B cell (primary cell): ENCODE data around the gene EPHB1. TPM values are rescaled to one million over a fixed set of nuclear protein-coding genes. Genes with fewer than 3 reads are reported as not detected.

Source experiments
- ATAC-seq: fragments of 200-7000 bp; cut with Tn5 transposase; one replicate; pipeline ENCODE4 v1.10.0; 2021; ENCODE audit warnings: low read depth, mild to moderate bottlenecking, moderate number of reproducible peaks, moderate library complexity
- CTCF ChIA-PET: fragments of 350-600 bp; sonication (Branson Sonifier 250); formaldehyde crosslinking; loops from one replicate; lab custom pipeline; 2021; ENCODE audit warnings: antibody characterized with exemption, inconsistent platforms; lab: Charles Lee
- POLR2A ChIA-PET: fragments of 350-600 bp; sonication (Branson Sonifier 250); formaldehyde crosslinking; loops from one replicate; lab custom pipeline; 2021; ENCODE audit warnings: antibody characterized with exemption; lab: Charles Lee
- DNase-seq: peaks from one replicate; pipeline ENCODE4 v3.0.0; 2013
- H2AFZ ChIP-seq: 2 replicates; pipeline ENCODE4 v1.6.1; 2012; ENCODE audit warnings: mild to moderate bottlenecking, low read depth, low read length; ENCODE audit not compliant: insufficient read depth, poor library complexity, severe bottlenecking
- H3K27ac ChIP-seq, 2 donors: 1 replicate in 1 of 2; 2 replicates in 1 of 2; pipeline ENCODE4 v1.5.1; 2012 to 2013; ENCODE audit warnings: low read length in 2 of 2, mild to moderate bottlenecking in 2 of 2, moderate library complexity in 1 of 2
- H3K27me3 ChIP-seq, 4 experiments: fragments of 200-600 bp in 1 of 4; sonication (generic) in 1 of 4; replicated peaks in 1 of 4; 1 replicate in 2 of 4; 2 replicates in 2 of 4; pipeline versions ENCODE4 v1.6.1 to v1.7.0; 2013 to 2016; ENCODE audit warnings: low read length in 3 of 4, mild to moderate bottlenecking in 2 of 4, mixed read lengths in 1 of 4, moderate library complexity in 1 of 4; ENCODE audit not compliant: insufficient read depth in 4 of 4, control insufficient read depth in 3 of 4; ENCODE audit errors: control extremely low read depth in 1 of 4
- H3K36me3 ChIP-seq, 2 experiments: replicated peaks in 1 of 2; 1 replicate in 1 of 2; 2 replicates in 1 of 2; pipeline versions ENCODE4 v1.6.1 to v1.7.1; 2013; ENCODE audit warnings: low read length in 1 of 2; ENCODE audit not compliant: insufficient read depth in 2 of 2, control insufficient read depth in 1 of 2; ENCODE audit errors: control extremely low read depth in 1 of 2, extremely low read depth in 1 of 2
- H3K4me1 ChIP-seq, 2 donors: fragments of 200-600 bp in 1 of 2; sonication (generic) in 1 of 2; 1 replicate in 1 of 2; 2 replicates in 1 of 2; pipeline versions ENCODE4 v1.5.1 to v1.6.1; 2013 to 2017; ENCODE audit warnings: low read length in 2 of 2; ENCODE audit not compliant: control insufficient read depth in 2 of 2, insufficient read depth in 2 of 2
- H3K4me2 ChIP-seq: replicated peaks from 2 replicates; pipeline ENCODE3; 2012; ENCODE audit warnings: mild to moderate bottlenecking, low read depth, low read length; ENCODE audit not compliant: poor library complexity, severe bottlenecking
- H3K4me3 ChIP-seq, 5 experiments: fragments of 200-600 bp in 1 of 5; sonication (generic) in 1 of 5; 1 replicate in 3 of 5; 2 replicates in 2 of 5; pipeline versions ENCODE4 v1.5.1 to v1.7.0; 2011 to 2016; ENCODE audit warnings: low read length in 4 of 5, mild to moderate bottlenecking in 4 of 5, low read depth in 2 of 5, control low read depth in 1 of 5, moderate library complexity in 1 of 5; ENCODE audit not compliant: insufficient read depth in 1 of 5; ENCODE audit errors: control extremely low read depth in 1 of 5, extremely low read depth in 1 of 5
- H3K79me2 ChIP-seq: fragments of 200-600 bp; sonication (generic); one replicate; pipeline ENCODE4 v1.6.0; 2016; ENCODE audit warnings: low read length; ENCODE audit not compliant: control insufficient read depth, insufficient read depth
- H3K9ac ChIP-seq: fragments of 200-600 bp; sonication (generic); 2 replicates; pipeline ENCODE4 v1.6.1; 2017; ENCODE audit warnings: mild to moderate bottlenecking, low read length, moderate library complexity
- H3K9me3 ChIP-seq, 3 donors: one replicate each; pipeline versions ENCODE4 v1.6.1 to v1.7.1; 2013; ENCODE audit warnings: low read length in 2 of 3; ENCODE audit not compliant: control insufficient read depth in 2 of 3, insufficient read depth in 1 of 3; ENCODE audit errors: control extremely low read depth in 1 of 3
- H4K20me1 ChIP-seq: 2 replicates; pipeline ENCODE4 v1.6.0; 2012; ENCODE audit warnings: mild to moderate bottlenecking, low read length; ENCODE audit not compliant: insufficient read depth, control insufficient read depth, poor library complexity, severe bottlenecking
- H3K27ac Mint-ChIP-seq: one replicate; pipeline ENCODE4 v1.8.0; 2021; ENCODE audit warnings: mixed read lengths
- H3K27me3 Mint-ChIP-seq: one replicate; pipeline ENCODE4 v1.8.0; 2021; ENCODE audit warnings: mixed read lengths
- H3K4me1 Mint-ChIP-seq: one replicate; pipeline ENCODE4 v1.8.0; 2021; ENCODE audit warnings: mixed read lengths
- H3K4me3 Mint-ChIP-seq: one replicate; pipeline ENCODE4 v1.8.0; 2021; ENCODE audit warnings: mixed read lengths
- H3K9me3 Mint-ChIP-seq: one replicate; pipeline ENCODE4 v1.8.0; 2022; ENCODE audit warnings: mixed read lengths; ENCODE audit not compliant: insufficient read depth
- CTCF ChIP-seq: fragments of 200-600 bp; IDR thresholded peaks from one replicate; pipeline ENCODE4 v1.8.0; 2022; ENCODE audit warnings: antibody characterized with exemption, mild to moderate bottlenecking
- EZH2 ChIP-seq: IDR thresholded peaks from 2 replicates; pipeline ENCODE4 v1.6.1; 2012; ENCODE audit warnings: borderline replicate concordance, low read depth, mild to moderate bottlenecking, moderate library complexity, low read length; ENCODE audit not compliant: insufficient read depth, poor library complexity, severe bottlenecking
- WGBS: methylation state at CpG from one replicate; pipeline ENCODE4 v1.1.5; 2013; ENCODE audit warnings: missing lambda C conversion rate; ENCODE audit not compliant: insufficient coverage; 5-methylcytosine and 5-hydroxymethylcytosine counted together
- intact Hi-C: fragments of 100-400 bp; cut with micrococcal nuclease; formaldehyde crosslinking; loops from one replicate; pipeline ENCODE4 v1.10.0; 2022
- polyA plus RNA-seq: library from polyadenylated mRNA; depleted of rRNA; stranded (reverse); fragments of >200 nt; gene quantifications from 2 replicates; pipeline ENCODE4 v1.2.3, GENCODE V29; 2012
- total RNA-seq, 2 donors: library from RNA; stranded (reverse); fragments of 120-200 nt in 1 of 2; gene quantifications; 1 replicate in 1 of 2; 2 replicates in 1 of 2; pipeline versions ENCODE4 v1.2.3 to v1.2.4, GENCODE V29; 2013 to 2022

The EPHB1 gene
- total and polyA plus RNA-seq, 2 donors (not counting 1 experiment from before 2014, with no cell fraction given), result 0.01 TPM; not detected in 1

- no peak overlapping the region for H2AFZ ChIP-seq
- ATAC-seq (no peak), DNase-seq (no peak)
- no peak overlapping the region for H3K4me3 Mint-ChIP-seq
- ChIA-PET CTCF (interaction anchor here (0.7 to 1.5 kb wide), 2 partner anchors 32 to 35 kb away, joined by 3 read pairs; no protein-coding TSS in a partner anchor), POLR2A (no interaction called here)
- no peaks in the 10 kb centered on the region for H3K4me1 Mint-ChIP-seq
- intact Hi-C loops, result no loop called here
- H3K27ac ChIP-seq, result no peak overlapping the region
- peaks cover 18% of the 10 kb centered on the region for H3K27me3 Mint-ChIP-seq
- H3K9ac ChIP-seq, result no peak overlapping the region
- no peaks in the 10 kb centered on the region for H3K36me3 ChIP-seq
- no peak overlapping the region for H3K4me2 ChIP-seq
- H3K4me3 ChIP-seq, result no peak overlapping the region
- H3K4me1 ChIP-seq, result no peaks in the 10 kb centered on the region
- H3K79me2 ChIP-seq, result no peaks in the 10 kb centered on the region
- WGBS, result 85% methylated on average over 6 of the region's 8 CpGs
- H4K20me1 ChIP-seq, result no peaks in the 10 kb centered on the region
- H3K27me3 ChIP-seq, result no peaks in the 10 kb centered on the region
- TF ChIP-seq CTCF (no peak), EZH2 (no peak)
- no peaks in the 10 kb centered on the region for H3K9me3 ChIP-seq
- no peak overlapping the region for H3K27ac Mint-ChIP-seq
- no peaks in the 10 kb centered on the region for H3K9me3 Mint-ChIP-seq
Measured at GRCh38 chr3:134761213-134761612, 33.8 kb upstream of the EPHB1 start.

- Histone ChIP-seq H3K79me2 (no peaks in the 10 kb centered on the region), H4K20me1 (no peaks in the 10 kb centered on the region), H3K27ac (no peak overlapping the region), H2AFZ (no peak overlapping the region), H3K9me3 (no peaks in the 10 kb centered on the region), H3K4me2 (no peak overlapping the region), H3K4me1 (no peaks in the 10 kb centered on the region), H3K36me3 (no peaks in the 10 kb centered on the region), H3K9ac (no peak overlapping the region), H3K4me3 (no peak overlapping the region), H3K27me3 (no peaks in the 10 kb centered on the region)
- H3K4me1 Mint-ChIP-seq, result no peaks in the 10 kb centered on the region
- H3K9me3 Mint-ChIP-seq, result no peaks in the 10 kb centered on the region
- intact Hi-C loops, result no loop called here
- TF ChIP-seq EZH2, result no peak
- no peak for TF ChIP-seq CTCF
- peaks cover 14% of the 10 kb centered on the region for H3K27me3 Mint-ChIP-seq
- ATAC-seq (no peak), DNase-seq (no peak)
- H3K4me3 Mint-ChIP-seq, result no peak overlapping the region
- ChIA-PET POLR2A (no interaction called here), CTCF (interaction anchor here (1.5 kb wide), 1 partner anchor 31 kb away, joined by 3 read pairs; no protein-coding TSS in a partner anchor)
- 96% methylated on average over 3 of the region's 4 CpGs for WGBS
- no peak overlapping the region for H3K27ac Mint-ChIP-seq
Measured at GRCh38 chr3:134762016-134762415, 33.0 kb upstream of the EPHB1 start.
